DMS153 treated with DMSO at 0.1 percent for 48 hours (cell line): ENCODE data around the gene COG7.

Experiments used
- DNase-seq: peaks from one replicate; lab custom pipeline; 2025; ENCODE audit not compliant: unreplicated experiment; lab: John Stamatoyannopoulos, UW

The COG7 gene

DNA sequence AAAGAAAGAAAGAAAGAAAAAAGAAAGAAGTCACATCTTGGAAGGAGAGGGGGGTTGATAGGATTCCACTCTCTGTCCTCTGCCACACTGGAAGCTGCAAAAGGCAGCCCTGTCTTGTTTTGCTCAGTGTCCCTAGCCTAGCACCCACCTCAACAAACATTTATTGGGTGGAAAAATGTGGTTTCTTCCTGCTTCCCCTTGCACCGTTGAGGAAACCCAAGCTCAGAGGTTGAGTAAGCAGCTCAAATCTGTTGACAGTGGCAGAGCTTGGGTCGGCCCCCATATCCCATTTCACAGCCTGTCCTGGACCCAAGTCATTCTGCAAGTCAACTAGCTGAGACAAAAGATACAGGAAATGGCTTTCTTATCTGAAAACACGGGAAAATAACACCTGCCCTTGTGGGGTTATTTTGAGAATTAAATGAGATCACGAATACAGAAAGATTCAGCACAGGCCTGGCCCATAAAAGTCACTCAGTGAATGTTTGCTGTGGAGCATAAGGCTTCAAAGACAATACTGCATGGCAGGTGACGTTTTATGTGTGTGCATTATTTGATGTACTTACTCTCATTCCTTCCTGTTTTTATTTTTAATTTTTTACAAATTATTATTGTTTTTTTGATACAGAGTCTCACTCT is 87.3 kb downstream of the COG7 start:
- peak; percentile 70 for DNase-seq

DNA sequence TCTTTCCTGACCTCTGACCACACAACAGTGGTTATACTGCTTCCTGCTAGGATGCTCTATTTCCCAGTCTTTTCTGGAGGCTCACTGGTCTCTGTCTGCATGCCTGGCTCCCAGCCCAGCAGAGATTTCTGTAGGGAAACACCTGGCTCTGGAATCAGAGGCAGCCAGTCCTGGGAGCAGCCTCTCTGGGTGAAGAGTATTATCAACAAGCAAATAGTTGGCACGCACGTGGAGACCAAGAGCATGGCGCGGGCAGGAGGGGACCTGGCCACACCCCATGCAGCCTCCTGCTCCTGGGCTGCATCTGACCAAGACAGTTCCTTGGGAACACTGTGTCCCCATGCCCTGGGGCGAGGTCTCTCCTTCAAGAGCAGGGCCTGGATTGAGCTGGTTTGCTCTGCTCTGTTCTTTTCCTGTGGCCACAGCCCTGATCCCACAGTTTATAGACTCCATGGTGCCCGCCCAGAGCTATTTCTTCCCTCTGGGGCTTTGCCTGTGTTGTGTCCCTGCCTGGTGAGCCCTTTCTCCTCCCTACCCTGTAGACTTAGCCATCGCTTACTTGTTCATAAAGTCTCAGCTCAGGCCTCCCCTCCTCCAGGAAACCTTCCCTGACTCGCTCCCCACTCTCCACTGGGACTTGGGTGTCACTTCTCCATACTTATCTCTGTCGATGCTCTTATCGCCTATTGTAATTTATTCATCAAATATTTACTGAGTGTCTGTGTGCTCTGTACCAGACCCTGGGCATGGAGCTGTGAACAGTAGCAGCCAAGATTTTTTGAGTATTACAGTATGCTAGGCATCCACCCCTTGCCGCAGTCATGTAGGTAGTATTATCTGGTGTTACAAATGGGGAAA is 90.3 kb downstream of the COG7 start:
- peak; percentile 93 for DNase-seq

DNA sequence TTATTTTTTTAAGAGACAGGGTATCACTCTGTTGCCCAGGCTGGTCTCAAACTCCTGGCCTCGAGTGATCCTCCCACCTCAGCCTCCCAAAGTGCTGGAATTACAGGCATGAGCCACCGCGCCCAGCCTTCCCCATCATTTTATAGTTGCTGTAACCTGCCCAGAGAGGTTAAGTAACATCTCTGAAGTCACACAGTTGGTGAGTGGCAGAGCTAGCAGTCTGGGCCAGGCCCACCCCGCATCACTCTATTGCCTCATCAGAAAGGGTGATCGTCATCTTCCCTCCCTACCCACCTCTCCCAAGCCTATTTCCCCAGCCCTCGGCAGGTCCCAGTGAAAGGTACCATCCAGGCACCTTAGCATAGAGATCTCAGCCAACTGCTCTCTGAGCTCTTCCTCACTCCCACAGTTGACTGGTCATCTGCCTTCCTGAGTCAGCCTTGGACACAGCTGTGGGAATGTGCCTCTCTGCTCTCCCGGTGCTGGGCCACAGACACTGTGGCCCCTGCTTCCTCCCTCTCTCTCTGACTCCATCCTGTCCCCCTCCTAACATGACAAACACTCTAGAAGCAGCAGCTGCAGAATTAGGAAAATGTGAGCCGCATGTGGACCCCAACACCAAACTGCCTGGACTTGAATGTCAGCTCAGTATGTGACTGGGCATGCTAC is 93.8 kb downstream of the COG7 start:
- DNase-seq: no peak

DNA sequence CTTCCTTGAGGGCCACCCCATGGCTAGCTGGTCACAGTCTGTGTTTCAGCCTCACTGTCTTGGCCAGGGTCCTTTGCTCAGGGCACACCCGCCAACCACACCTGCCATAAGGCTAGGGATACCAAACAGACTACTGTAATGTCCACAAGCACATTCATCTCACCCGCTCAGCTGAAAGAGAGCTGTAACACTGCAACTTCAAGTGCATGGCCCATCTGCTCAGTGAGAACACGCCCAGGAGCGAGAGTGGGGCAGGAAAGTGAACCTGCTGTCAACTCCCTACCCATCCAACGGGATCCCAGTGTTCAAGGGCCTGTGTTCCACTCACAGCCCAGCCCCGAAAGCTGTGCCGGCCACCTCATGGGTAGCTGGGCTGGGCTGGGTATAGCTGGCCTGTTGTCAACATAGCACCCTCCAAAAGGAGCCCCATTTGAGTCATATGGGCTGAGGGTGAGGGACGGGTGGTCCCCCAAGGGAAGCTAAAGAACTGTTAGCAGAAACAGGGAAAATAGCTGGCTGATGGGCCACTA is 95.2 kb downstream of the COG7 start:
- peak; percentile 34 for DNase-seq

DNA sequence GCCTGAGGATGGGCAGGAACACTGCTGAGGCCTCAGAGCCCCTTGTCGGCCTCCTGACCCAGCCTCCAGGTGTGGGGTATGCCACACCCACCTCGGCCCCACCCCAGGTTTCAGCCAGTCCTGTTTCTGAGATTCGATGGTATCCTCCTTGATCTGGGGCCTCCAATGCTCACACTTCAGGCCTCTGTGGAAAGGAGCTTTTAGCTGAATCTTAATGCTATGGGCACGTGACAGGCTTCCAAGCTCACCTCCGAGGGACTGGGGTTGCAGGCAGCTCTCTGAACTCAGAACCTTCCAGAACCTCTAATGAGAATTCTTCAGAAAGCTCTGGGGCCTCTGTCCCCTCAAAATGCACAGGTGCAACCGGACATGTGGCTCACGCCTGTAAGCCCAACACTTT is 96.0 kb downstream of the COG7 start:
- DNase-seq: no peak

DNA sequence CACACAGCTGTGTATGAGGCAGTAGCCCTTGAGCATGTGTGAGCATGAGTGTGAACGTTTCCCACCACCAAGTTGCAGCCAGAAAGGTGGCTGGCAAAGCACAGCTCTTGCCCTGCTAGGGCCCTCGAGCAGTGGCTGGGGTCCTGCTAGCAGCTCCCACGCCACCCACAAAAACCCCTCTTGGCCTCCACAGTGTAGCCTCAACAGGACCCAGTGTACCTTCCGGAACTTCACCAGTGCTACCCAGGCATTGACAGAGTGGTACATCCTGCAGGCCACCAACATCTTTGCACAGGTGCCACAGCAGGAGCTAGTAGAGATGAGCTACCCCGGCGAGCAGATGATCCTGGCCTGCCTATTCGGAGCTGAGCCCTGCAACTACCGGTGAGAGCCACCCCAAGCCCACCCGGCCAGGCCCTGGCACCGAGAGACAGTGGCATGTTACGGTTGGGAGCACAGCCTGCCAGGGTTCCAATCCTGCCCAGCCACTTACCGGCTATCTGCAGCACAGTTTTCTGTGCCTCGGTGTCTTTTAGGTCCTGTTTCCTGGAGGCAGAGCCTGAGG is 97.8 kb downstream of the COG7 start:
- DNase-seq: no peak

DNA sequence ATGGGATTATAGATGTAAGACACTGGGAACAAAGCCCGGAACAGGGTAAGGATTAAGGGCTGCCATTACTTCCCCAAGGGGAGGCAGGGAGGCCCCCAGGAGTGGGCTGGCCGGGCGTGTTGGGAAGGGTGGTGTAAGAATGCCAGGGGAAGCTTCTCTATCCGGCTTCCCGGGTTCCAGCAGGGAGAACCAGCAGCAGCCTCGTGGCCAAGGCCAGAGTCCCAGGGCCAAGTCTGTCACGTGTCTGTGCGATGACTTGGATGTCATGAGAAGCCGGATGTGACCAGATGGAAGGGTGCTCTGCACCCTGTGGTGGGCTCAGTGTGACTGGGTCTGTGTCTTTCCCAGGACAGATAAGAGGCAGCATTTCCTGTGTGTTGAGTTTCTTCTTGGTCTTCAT is 98.7 kb downstream of the COG7 start:
- DNase-seq: no peak

DNA sequence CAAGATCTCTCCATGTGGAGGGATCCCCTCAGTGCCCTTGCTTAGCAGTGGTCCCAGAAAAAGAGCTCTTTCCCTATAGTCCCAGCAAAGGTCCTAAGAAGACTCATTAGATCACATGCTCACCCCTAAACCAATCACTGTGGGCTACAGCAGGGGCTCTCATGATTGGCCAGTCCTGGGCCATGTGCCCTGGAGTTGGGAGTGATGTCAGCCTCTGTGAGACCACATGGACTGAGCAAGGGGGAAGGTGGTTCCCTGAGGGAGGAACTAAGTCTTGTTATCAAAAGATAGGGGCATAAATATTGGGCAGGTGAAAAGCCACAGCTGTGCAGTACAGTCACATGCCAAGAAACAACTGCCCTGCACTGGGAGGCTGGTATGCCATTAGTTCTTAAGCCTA is 99.5 kb downstream of the COG7 start:
- no peak for DNase-seq

DNA sequence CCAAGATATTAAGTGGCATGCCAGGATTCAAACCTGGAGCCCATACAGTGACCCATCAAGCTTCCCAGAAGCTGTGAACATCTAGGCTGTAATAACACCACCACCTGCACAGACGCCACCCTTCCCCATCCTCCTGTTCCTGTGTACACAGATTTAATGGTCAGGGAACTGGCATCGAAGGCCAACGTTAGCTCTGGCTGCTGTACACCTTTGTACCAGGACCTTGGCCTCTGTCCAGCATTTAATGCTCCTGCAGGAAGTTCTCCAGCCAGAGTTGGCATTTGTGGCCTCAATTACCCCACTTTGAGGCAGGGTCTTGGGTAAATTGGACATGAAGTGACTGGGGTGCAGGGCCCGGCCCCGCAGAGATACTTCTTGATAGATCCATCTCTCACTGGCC is 101.6 kb downstream of the COG7 start:
- peak; percentile 82 for DNase-seq

DNA sequence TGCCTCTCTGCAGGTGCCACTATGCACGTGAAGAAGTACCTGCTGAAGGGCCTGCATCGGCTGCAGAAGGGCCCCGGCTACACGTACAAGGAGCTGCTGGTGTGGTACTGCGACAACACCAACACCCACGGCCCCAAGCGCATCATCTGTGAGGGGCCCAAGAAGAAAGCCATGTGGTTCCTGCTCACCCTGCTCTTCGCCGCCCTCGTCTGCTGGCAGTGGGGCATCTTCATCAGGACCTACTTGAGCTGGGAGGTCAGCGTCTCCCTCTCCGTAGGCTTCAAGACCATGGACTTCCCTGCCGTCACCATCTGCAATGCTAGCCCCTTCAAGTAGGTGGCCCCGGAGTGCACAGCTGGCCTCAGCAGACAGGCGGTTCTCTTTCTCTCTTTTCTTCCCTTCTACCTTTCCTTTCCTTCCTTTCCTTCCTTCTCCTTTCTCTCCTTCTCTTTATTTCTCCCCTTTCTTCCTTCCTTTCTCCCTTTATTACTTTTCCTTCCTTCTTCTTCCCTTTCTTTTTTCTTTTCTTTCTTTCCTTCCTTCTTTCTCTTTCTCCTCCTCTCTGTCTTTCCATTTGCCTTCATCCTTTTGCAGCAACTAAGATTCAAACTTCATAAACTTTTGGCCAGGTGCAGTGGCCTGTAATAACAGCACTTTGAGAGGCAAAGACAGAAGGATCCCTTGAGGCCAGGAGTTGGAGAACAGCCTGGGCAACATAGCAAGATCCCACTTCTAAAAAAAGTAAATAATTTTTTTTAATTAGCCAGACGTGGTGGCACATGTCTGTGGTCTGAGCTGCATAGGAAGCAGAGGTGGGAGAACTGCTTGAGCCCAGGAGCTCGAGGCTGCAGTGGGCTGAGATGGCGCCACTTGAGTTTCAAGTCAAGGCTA is 104.2 kb downstream of the COG7 start:
- no peak for DNase-seq

DNA sequence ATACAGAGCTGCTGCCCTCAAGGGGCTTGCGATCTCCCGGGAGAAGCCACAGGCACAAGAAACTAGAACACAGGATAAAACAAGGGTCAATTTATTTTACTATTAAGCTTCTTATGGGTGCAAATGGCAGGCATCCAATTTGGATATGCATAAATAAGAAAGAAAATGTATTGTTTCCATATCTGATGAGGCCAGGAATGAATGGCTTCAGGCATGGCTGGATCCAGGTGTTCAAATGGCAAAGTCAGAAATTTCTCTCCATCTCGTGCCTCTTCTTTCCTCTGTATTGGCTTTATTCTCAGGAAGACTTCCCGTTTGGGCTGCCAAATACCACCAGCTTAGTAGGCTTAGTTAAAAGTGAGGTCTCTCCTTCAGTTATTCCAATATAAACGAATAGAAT is 107.8 kb downstream of the COG7 start:
- DNase-seq: no peak

DNA sequence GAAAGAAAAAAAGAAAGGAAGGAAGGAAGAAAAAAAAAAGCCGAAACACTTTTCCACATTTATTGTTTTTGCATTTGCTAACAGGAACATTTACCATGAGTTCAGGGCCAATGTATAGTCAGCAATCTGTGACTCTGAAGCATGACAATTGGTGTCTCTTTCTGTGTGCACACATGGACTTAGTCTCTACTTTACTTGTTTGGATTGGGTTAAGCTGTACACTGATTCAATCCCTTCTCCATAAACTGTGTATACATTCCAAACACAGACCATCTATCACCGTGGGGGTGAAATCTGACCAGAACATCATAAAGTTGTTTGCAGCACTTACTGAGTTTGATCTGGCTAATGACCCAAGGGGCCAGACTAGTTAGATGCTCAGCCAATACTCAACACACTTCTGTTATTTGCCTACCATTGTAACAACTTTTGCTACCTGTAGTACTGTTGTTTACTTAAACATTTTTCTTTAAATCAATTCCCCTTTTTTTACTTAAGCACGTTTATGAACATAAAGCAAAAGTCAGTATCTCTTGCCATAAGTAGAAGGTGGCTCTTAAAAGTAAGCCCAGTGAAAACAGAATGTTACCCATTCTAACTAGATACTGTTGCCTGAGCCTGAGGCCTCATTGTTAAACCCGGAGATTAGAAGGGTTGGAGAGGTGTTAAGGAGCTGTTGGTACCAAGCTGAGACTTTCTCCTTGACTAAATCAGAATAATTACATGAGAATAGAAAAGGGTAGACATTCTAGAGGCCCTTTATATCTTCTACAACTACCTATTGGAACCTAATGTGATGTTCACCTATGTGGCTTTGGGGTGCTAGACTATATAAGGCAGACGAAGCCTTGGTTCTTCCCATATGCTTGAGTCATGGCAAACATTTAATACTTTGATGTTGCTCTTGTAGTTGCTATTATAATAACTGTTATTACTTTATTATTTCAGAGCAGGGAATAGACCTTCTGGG is 109.1 kb downstream of the COG7 start:
- peak; percentile 61 for DNase-seq

DNA sequence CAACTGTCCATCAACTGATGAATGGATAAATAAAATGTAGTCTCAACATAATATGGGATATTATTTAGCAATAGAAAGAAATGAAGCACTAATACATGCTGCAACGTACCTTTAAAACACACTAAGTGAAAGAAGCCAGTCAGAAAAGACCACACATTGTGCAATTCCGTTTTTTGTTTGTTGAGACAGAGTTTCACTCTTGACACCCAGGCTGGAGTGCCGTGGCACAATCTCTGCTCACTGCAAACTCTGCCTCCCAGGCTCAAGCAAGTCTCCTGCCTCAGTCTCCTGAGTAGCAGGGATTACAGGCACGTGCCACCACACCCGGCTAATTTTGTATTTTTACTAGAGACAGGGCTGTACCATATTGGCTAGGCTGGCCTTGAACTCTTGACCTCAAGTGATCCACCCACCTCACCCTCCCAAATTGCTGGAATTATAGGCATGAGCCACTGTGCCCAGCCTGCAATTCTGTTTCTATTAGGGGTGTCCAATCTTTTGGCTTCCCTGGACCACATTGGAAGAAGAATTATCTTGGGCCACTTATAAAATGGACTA is 110.8 kb downstream of the COG7 start:
- DNase-seq: no peak

DNA sequence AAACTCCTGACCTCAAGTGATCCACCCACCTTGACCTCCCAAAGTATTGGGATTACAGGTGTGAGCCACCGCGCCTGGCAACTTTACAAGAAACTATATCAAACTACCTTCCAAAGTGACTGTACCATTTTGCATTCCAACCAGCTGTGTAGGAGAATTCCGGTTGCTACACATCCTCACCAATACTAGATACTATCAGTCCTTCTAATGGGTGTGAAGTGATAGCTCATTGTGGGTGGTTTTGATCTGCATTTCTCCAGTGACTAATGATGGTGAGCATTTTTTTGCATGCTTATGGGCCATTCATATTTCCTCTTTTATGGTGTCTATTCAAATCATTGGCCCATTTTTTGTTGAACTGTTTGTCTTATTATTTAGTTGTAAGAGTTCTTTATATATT is 113.2 kb downstream of the COG7 start:
- DNase-seq: no peak
